ENCODE measurements around the gene BCL11B. TPM values are rescaled to one million over a fixed set of nuclear protein-coding genes. Genes with fewer than 3 reads are reported as not detected.

BCL11B gene
- total and polyA plus RNA-seq, 2 of the 8 experiments (the other 6 are each of a cell fraction or from before 2014, with no cell fraction given): 0.63 to 5.9 TPM

GRCh38 chr14:99207456-99207855, 64.5 kb downstream of the BCL11B start (continued):
- TF ChIP-seq CHD7 (IDR thresholded peaks at IDR 0.05; ENCODE audit: insufficient replicate concordance, low read length) (no peak), SP2 (IDR thresholded peaks at IDR 0.05; ENCODE audit: low read length) (no peak), CBX5 (IDR thresholded peaks at IDR 0.05; ENCODE audit: low read depth, low read length) (no peak), SP4 (IDR thresholded peaks at IDR 0.05; ENCODE audit: low read length) (no peak), MAX (IDR thresholded peaks at IDR 0.05) (no peak), POLR2A (IDR thresholded peaks at IDR 0.05; ENCODE audit: control extremely low read depth in 1 of 2, low read depth in 2 of 2, low read length in 2 of 2) (no peak), RBBP5 (IDR thresholded peaks at IDR 0.05; ENCODE audit: borderline replicate concordance, low read depth, low read length) (no peak), SIX5 (IDR thresholded peaks at IDR 0.05; ENCODE audit: low read depth, low read length) (no peak), CEBPB (IDR thresholded peaks at IDR 0.05; ENCODE audit: low read depth, low read length) (no peak), BRCA1 (IDR thresholded peaks at IDR 0.05; ENCODE audit: low read depth, low read length) (no peak), JUND (IDR thresholded peaks at IDR 0.05; ENCODE audit: low read length) (no peak), KDM5A (IDR thresholded peaks at IDR 0.05; ENCODE audit: low read length) (no peak), BCL11A (IDR thresholded peaks at IDR 0.05; ENCODE audit: low read depth in 2 of 2, low read length in 2 of 2) (no peak)

Measured in H1 (cell line).